K562 (cell line): ENCODE measurements around the gene LIN28B. TPM values are rescaled to one million over a fixed set of nuclear protein-coding genes. Genes with fewer than 3 reads are reported as not detected.

Experiments
- polyA plus RNA-seq, 8 experiments: library from polyadenylated mRNA; depleted of rRNA in 4 of 8; stranded (reverse) in 5 of 8; unstranded in 3 of 8; fragments of >200 nt; fragmentation: Nextera tagmentation in 2 of 8; fragmentation: Illumina TruSeq in 1 of 8; extraction: Ambion mirVana in 2 of 8; extraction: Trizol in 1 of 8; gene quantifications; 2 replicates each; pipeline versions ENCODE4 v1.2.1 to v1.2.3, GENCODE V29; 2011 to 2014; ENCODE audit warnings: inconsistent platforms in 1 of 8, missing spikeins in 1 of 8
- total RNA-seq, 7 experiments: library from RNA; depleted of rRNA in 6 of 7; stranded (reverse); fragments of >200 nt in 6 of 7; fragmentation: Illumina TruSeq in 2 of 7; extraction: Trizol in 2 of 7; gene quantifications; 2 replicates each; pipeline versions ENCODE4 v1.2.1 to v1.2.3, GENCODE V29; 2011 to 2021; ENCODE audit warnings: low replicate concordance in 1 of 7
- TF ChIP-seq, protein P1 (sequence below), 2 experiments: fragments of 450-650 bp in 1 of 2; sonication (generic) in 1 of 2; formaldehyde crosslinking in 1 of 2; IDR thresholded peaks; 2 replicates each; pipeline versions ENCODE4 v1.7.1 to v1.9.0; 2016 to 2022; ENCODE audit warnings: inconsistent platforms in 1 of 2, mild to moderate bottlenecking in 1 of 2, missing genetic modification reagents in 1 of 2

Gene LIN28B
- total and polyA plus RNA-seq, 9 of the 15 experiments (the other 6 are each of a cell fraction or from before 2014, with no cell fraction given): 20.9 to 77.3 (median 42.1) TPM

DNA sequence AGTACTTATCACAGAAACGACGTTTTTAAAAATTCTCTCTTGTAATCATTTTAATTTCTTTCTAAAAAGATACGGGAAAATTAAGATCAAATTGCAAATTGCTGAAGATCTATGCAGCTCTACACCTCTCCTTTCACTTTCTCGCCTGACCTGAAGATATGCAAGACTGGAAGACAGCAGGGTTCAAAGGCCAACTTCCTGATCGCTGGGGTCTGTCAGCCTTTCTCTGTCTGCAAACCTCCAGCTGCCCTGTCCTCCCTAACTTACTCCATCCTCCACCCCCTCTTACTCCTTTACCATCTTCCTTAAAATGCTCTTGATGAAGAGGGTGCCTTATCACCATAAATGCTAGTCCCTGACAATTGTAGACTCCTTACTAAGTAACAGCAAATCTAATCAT is 159.2 kb downstream of the LIN28B start (continued):
- TF ChIP-seq, protein P1, sequence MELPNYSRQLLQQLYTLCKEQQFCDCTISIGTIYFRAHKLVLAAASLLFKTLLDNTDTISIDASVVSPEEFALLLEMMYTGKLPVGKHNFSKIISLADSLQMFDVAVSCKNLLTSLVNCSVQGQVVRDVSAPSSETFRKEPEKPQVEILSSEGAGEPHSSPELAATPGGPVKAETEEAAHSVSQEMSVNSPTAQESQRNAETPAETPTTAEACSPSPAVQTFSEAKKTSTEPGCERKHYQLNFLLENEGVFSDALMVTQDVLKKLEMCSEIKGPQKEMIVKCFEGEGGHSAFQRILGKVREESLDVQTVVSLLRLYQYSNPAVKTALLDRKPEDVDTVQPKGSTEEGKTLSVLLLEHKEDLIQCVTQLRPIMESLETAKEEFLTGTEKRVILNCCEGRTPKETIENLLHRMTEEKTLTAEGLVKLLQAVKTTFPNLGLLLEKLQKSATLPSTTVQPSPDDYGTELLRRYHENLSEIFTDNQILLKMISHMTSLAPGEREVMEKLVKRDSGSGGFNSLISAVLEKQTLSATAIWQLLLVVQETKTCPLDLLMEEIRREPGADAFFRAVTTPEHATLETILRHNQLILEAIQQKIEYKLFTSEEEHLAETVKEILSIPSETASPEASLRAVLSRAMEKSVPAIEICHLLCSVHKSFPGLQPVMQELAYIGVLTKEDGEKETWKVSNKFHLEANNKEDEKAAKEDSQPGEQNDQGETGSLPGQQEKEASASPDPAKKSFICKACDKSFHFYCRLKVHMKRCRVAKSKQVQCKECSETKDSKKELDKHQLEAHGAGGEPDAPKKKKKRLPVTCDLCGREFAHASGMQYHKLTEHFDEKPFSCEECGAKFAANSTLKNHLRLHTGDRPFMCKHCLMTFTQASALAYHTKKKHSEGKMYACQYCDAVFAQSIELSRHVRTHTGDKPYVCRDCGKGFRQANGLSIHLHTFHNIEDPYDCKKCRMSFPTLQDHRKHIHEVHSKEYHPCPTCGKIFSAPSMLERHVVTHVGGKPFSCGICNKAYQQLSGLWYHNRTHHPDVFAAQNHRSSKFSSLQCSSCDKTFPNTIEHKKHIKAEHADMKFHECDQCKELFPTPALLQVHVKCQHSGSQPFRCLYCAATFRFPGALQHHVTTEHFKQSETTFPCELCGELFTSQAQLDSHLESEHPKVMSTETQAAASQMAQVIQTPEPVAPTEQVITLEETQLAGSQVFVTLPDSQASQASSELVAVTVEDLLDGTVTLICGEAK (IDR thresholded peaks at IDR 0.05): no peak
- TF ChIP-seq, protein P1 (CRISPR knock-in tag; IDR thresholded peaks at IDR 0.05): no peak
